Measurements from ENCODE around the gene RARA. TPM values are rescaled to one million over a fixed set of nuclear protein-coding genes. Genes with fewer than 3 reads are reported as not detected.

The RARA gene
- total RNA-seq, 2 donors from 2014 or later, result 46.8 to 73.4 TPM

DNA sequence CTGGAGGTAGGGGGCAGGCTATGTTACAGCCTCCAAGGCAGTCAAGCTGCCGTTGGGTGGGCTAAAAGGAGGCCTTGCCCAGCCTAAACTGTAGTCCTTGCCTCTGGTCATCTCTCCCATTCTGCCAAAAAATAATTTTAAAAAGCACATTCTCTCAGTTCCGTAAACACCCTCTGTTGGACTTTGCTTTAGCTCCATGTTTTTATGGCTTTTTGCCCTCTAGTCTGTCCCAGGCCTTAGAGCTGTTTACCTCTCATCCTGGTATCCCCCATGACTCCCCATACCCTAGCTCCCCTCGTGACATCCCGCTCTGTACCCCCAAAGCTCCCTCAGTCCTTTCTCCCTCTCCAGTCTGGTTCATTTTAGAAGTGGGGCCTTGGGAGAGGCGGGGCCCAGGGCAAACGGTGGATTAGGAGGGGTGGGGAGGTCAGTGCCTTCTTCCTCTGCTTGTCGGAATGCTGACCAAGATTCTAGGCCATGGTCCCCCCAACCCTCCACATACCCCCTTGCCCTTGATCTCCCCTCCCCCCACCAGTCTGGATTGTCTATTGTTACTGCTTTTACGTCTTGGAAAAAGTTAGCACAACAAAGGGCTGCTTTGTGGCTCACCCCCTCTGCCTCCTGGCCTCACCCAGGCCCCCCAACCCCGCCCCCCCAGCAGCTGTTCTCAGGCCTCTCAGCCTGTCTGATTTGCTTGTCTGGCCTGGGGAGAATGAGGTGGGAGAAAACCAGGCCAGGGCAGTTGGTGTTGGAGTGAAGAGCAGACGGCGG, 37.2 kb downstream of the RARA start:
- Histone ChIP-seq H3K27ac (peak overlapping the region; percentile 91 to 92), H3K4me3 (peak overlapping the region; percentile 94), H3K9me3 (no peaks in the 10 kb centered on the region), H3K27me3 (replicated peaks; ENCODE audit: insufficient read depth) (no peaks in the 10 kb centered on the region), H3K36me3 (no peaks in the 10 kb centered on the region), H3K4me1 (ENCODE audit: control insufficient read depth in 1 of 2, low read depth in 2 of 2) (peaks cover 49 to 78% of the 10 kb centered on the region in 2 donors)
- ATAC-seq (ENCODE audit: insufficient number of reproducible peaks, low FRiP score, low read depth) (no peak), DNase-seq (ENCODE audit: low spot score) (no peak)
- TF ChIP-seq, protein P1, sequence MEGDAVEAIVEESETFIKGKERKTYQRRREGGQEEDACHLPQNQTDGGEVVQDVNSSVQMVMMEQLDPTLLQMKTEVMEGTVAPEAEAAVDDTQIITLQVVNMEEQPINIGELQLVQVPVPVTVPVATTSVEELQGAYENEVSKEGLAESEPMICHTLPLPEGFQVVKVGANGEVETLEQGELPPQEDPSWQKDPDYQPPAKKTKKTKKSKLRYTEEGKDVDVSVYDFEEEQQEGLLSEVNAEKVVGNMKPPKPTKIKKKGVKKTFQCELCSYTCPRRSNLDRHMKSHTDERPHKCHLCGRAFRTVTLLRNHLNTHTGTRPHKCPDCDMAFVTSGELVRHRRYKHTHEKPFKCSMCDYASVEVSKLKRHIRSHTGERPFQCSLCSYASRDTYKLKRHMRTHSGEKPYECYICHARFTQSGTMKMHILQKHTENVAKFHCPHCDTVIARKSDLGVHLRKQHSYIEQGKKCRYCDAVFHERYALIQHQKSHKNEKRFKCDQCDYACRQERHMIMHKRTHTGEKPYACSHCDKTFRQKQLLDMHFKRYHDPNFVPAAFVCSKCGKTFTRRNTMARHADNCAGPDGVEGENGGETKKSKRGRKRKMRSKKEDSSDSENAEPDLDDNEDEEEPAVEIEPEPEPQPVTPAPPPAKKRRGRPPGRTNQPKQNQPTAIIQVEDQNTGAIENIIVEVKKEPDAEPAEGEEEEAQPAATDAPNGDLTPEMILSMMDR (IDR thresholded peaks at IDR 0.05), result no peak

DNA sequence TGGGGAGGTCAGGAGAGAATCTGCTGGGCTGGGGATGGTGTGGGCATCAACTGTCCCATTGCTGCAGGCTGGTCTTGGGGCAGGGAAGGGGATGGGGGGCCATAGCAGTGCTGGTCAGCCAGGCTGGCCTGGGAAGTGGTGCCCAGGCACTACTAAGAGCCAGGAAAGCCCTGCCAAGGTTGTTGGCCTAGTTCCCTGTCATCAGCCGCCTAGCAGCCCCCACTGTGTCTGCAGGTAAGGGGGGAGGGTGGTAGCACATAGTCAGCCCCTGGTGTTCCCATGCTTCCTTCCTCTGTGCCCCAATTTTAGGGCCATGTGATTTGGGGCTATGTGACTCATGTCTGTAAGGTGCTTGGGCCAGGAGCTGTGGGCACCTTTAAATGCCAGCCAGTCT, 37.8 kb downstream of the RARA start:
- peak overlapping the region; percentile 94 for H3K4me3 ChIP-seq
- ATAC-seq (ENCODE audit: insufficient number of reproducible peaks, low FRiP score, low read depth) (no peak), DNase-seq (ENCODE audit: low spot score) (no peak)
- H3K27me3 ChIP-seq (replicated peaks; ENCODE audit: insufficient read depth), result no peaks in the 10 kb centered on the region
- peak overlapping the region; percentile 91 to 92 for H3K27ac ChIP-seq
- no peaks in the 10 kb centered on the region for H3K9me3 ChIP-seq
- H3K4me1 ChIP-seq (ENCODE audit: control insufficient read depth in 1 of 2, low read depth in 2 of 2), result peaks cover 49 to 78% of the 10 kb centered on the region in 2 donors
- TF ChIP-seq, protein P1 (IDR thresholded peaks at IDR 0.05), result no peak
- H3K36me3 ChIP-seq, result peaks cover 4% of the 10 kb centered on the region

DNA sequence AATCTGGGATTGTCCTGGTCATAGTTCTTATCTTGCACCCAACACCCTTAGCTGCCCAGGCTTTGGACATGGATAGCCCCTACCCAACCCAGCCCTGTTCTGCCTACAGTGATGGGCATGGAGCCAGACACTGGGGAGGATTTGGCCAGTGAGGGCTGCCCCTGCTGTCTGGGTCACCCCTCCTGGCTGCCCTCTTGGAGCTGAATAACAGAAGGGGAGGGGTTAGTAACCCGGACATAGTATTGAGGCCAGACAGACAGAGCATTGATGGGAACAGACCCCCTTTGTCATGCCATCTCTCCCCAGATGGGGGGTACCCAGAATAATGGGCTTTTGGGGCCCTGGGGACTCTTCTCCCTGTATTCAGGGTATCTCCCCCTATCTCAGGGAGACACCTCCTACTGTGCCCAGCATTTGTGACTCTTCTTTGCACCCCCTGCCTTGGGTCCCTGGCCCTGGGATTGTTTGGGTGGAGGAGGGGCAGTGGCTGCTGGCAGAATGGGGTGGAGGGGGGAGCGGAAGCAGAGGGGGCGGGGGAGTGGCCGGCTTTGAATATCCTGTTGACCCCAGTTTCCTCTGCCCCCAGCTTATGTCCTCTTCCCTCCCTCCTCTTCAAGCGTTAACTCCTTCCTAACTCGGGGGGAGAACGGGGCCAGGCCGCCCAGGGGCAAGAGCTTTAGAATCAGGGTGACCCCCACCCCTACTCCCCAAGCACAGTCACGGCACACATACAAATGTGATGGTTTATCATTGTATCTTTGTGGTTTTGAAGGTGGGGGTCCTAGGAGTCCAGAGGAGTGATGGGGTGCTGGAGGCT, 38.5 kb downstream of the RARA start:
- no peaks in the 10 kb centered on the region for H3K9me3 ChIP-seq
- peak overlapping the region; percentile 94 for H3K4me3 ChIP-seq
- TF ChIP-seq, protein P1 (IDR thresholded peaks at IDR 0.05), result no peak
- no peak for ATAC-seq (ENCODE audit: insufficient number of reproducible peaks, low FRiP score, low read depth)
- peaks cover 12% of the 10 kb centered on the region for H3K36me3 ChIP-seq
- DNase-seq (ENCODE audit: low spot score), result no peak
- peaks cover 49 to 78% of the 10 kb centered on the region in 2 donors for H3K4me1 ChIP-seq (ENCODE audit: control insufficient read depth in 1 of 2, low read depth in 2 of 2)
- peak overlapping the region; percentile 91 to 92 for H3K27ac ChIP-seq
- H3K27me3 ChIP-seq (replicated peaks; ENCODE audit: insufficient read depth), result no peaks in the 10 kb centered on the region

DNA sequence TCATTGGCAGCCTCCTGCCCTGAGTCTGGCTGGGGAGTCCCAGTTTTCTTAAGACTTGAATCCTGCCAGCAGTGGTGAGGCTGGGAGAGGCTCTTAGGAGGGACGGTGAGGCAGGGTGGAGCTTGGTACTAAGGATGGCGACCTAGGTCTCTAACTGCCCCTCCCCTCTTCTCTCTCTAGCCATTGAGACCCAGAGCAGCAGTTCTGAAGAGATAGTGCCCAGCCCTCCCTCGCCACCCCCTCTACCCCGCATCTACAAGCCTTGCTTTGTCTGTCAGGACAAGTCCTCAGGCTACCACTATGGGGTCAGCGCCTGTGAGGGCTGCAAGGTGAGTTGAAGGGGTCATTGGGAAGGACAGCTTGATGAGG, 39.1 kb downstream of the RARA start:
- DNase-seq (ENCODE audit: low spot score), result no peak
- Histone ChIP-seq H3K27me3 (replicated peaks; ENCODE audit: insufficient read depth) (no peaks in the 10 kb centered on the region), H3K4me3 (peak overlapping the region; percentile 3), H3K4me1 (ENCODE audit: control insufficient read depth in 1 of 2, low read depth in 2 of 2) (peaks cover 49 to 76% of the 10 kb centered on the region in 2 donors), H3K27ac (peak overlapping the region in 1 of 2 donors; percentile 27), H3K9me3 (no peaks in the 10 kb centered on the region), H3K36me3 (peaks cover 18% of the 10 kb centered on the region)
- ATAC-seq (ENCODE audit: insufficient number of reproducible peaks, low FRiP score, low read depth), result no peak
- TF ChIP-seq, protein P1 (IDR thresholded peaks at IDR 0.05), result no peak

All from thoracic aorta (tissue), 2 donors.